ENCODE data around the gene ZNF521.

Gene ZNF521

DNA sequence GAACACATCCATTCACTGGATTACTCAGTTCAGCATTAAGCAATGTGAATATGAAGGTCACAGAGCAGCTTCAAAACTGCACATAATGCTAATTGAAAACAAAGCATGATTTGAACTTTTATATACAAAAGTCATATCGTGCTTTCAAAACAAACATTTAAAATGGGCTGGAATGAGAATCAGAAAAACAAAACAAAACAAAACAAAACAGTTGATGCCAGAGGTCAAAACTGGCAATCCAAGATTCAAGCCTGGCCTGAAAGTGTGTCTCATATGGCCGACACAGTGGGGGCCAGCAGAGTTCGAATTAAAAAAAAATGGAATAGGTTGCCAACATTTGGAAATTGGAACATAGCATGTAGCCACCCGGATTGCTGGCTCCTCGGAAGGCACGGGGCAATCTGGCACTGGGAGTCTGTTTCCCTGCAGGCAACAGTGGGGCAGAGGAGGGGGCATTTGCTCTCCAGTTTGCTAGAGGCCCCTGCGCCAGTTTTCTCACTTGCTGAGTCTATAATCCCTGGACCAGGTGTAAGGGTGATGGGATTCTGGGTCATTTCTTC, 294.4 kb downstream of the ZNF521 start:
- TF ChIP-seq, protein P1, sequence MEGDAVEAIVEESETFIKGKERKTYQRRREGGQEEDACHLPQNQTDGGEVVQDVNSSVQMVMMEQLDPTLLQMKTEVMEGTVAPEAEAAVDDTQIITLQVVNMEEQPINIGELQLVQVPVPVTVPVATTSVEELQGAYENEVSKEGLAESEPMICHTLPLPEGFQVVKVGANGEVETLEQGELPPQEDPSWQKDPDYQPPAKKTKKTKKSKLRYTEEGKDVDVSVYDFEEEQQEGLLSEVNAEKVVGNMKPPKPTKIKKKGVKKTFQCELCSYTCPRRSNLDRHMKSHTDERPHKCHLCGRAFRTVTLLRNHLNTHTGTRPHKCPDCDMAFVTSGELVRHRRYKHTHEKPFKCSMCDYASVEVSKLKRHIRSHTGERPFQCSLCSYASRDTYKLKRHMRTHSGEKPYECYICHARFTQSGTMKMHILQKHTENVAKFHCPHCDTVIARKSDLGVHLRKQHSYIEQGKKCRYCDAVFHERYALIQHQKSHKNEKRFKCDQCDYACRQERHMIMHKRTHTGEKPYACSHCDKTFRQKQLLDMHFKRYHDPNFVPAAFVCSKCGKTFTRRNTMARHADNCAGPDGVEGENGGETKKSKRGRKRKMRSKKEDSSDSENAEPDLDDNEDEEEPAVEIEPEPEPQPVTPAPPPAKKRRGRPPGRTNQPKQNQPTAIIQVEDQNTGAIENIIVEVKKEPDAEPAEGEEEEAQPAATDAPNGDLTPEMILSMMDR (IDR thresholded peaks at IDR 0.05; ENCODE audit: insufficient read depth, low read depth, low read length, missing control alignments): no peak
- no peak for DNase-seq (ENCODE audit: low read depth)
- H3K4me3 ChIP-seq (ENCODE audit: low read length): no peak overlapping the region

DNA sequence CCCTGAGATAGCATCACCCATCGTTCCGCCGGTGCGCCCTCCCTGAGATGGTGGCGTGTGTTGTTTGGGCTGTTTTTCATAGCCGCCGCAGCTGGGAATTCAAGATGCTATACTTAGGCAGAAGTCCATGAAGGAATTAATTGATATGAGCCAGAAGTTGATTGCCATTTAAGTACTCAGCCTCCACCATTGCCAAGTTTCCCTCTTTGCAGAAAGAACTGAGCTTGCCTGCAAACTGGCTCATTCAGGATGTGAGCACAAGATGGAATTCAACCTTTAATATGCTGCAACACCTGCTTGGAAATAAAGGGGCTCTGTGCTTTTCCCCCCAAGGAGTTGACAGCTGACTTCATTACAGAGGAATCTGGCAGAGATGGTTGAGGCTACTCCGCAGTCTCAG, 295.5 kb downstream of the ZNF521 start:
- DNase-seq (ENCODE audit: low read depth): no peak
- TF ChIP-seq, protein P1 (IDR thresholded peaks at IDR 0.05; ENCODE audit: insufficient read depth, low read depth, low read length, missing control alignments): no peak
- H3K4me3 ChIP-seq (ENCODE audit: low read length): no peak overlapping the region

DNA sequence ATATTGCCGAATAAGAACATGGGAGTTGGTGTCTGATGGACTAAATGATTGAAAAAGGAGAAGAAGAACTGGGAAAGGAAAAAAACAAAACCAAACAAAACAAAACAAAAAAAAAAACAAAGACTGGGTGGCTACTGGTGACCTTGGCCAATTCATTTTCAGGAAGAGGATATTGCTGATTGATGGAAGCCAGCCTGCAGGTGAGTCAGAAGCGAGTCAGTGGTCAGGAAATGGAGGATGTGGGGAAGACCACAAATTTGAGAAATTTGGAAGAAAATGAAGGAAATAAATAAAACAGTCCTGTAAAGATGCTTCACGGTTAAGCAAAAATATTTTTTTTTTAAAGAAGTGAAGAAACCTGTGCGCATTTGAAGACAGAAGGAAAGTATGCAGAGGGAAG, 296.9 kb downstream of the ZNF521 start:
- DNase-seq (ENCODE audit: low read depth): no peak
- TF ChIP-seq, protein P1 (IDR thresholded peaks at IDR 0.05; ENCODE audit: insufficient read depth, low read depth, low read length, missing control alignments): no peak
- H3K4me3 ChIP-seq (ENCODE audit: low read length): no peak overlapping the region

DNA sequence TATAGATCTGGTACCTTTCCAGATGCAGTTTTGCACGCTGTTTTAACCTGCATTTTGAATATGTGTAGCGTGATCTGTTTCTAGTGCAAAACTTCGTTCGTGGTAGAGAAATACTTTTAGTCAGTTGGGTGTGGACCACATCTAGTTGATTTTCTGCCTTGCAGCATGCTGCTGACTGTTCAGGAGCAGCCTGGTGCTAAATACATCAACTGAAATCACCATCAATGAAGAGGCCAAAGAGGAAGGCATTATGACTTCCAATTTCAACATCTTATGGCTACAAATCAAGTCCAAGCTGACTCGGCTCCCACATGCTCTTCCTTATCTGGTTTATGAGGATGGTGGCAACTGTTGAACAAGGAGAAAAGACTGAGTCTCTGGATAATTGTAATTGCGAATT, 298.5 kb downstream of the ZNF521 start:
- no peak for DNase-seq (ENCODE audit: low read depth)
- TF ChIP-seq, protein P1 (IDR thresholded peaks at IDR 0.05; ENCODE audit: insufficient read depth, low read depth, low read length, missing control alignments): no peak
- H3K4me3 ChIP-seq (ENCODE audit: low read length): no peak overlapping the region

DNA sequence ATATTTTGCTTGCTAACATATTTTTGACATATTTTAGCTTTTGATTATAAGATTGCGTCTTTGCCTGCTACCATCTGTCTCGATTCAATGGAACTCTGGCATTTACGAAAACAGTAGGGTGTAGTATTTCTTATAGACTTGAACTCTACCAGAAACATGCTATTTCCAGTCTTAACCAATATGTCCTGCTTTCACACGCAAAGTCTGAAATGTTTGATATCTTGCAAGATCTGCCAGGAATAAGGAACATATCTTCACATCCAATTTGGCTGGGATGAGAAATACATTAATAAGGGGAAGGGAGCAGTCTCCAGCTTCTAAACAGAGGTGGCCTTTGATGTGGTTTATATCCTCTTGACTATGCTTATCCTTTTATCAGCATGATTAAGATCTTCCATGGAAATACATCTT, 299.4 kb downstream of the ZNF521 start:
- DNase-seq (ENCODE audit: low read depth): no peak
- H3K4me3 ChIP-seq (ENCODE audit: low read length): no peak overlapping the region
- TF ChIP-seq, protein P1 (IDR thresholded peaks at IDR 0.05; ENCODE audit: insufficient read depth, low read depth, low read length, missing control alignments): no peak

DNA sequence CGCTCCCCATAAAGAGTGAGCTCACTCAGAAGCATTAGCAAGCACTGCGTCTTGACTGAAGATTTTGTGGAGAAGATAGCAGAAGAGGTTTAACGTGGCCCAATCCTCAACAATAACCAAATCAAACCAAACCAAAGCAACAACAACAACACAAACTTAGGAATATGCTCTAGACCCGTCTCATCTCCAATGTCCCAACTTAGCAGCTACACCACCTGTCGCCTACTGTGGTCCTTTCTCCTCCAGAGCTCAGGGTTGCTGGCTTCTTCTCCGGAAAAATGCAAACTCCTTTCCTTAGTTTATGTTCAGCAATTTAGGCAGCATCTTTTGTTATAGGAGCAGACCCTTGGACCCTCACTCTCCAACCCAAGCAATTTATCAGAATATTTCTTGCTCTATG, 301.4 kb downstream of the ZNF521 start:
- DNase-seq (ENCODE audit: low read depth): no peak
- TF ChIP-seq, protein P1 (IDR thresholded peaks at IDR 0.05; ENCODE audit: insufficient read depth, low read depth, low read length, missing control alignments): no peak

DNA sequence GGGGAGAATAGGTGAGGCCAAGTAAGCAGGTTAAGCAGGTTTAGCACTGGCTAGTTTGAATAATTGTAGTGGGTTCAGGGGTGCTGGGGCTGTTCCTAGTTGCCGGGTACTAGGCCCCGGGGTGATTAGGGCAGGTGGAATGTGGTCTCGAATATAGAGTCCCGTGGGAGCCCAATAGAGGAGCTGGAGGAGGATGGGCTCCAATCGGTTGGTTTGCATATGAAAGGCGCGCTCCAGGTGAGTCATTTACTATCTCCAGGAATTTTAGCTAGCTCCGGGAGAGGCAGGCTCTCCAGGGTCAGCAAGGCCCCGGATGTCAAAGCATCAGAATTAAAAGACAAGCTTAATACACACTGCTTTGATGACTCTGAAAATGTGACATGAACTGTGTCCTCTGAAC, 304.0 kb downstream of the ZNF521 start:
- DNase-seq (ENCODE audit: low read depth): peak; percentile 2
- H3K4me3 ChIP-seq (ENCODE audit: low read length): no peak overlapping the region
- TF ChIP-seq, protein P1 (IDR thresholded peaks at IDR 0.05; ENCODE audit: insufficient read depth, low read depth, low read length, missing control alignments): no peak

More for the DNA sequence above, 301.4 kb downstream of the ZNF521 start:
- H3K4me3 ChIP-seq (ENCODE audit: low read length): no peak overlapping the region

Measured in epithelial cell of esophagus (primary cell).